ENCODE data around the gene MAGI2.
"Not testable (repeated sequence)": the region's sequence is repeated elsewhere in the genome, so short reads cannot be mapped to it uniquely, and the experiment has no call there.

MAGI2 gene

DNA sequence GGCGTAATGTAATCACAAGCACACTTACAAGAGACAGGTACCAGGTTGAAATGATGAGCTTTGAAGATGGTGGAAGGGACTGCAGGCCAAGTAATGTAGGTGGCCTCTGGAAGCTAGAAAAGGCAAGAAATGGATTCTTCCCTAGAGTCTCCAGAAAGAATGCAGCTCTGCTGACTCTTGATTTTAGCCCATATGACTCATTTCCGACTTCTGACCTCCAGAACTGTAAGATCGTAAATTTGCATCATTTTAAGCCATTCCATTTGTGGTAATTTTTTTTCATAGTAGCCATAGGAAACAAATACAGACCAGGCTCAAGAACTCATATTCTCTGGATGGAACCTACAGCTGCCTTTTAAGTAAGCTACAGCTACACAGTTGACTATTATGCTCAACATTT, 315.5 kb downstream of the MAGI2 start:
- DNase-seq = no peak

DNA sequence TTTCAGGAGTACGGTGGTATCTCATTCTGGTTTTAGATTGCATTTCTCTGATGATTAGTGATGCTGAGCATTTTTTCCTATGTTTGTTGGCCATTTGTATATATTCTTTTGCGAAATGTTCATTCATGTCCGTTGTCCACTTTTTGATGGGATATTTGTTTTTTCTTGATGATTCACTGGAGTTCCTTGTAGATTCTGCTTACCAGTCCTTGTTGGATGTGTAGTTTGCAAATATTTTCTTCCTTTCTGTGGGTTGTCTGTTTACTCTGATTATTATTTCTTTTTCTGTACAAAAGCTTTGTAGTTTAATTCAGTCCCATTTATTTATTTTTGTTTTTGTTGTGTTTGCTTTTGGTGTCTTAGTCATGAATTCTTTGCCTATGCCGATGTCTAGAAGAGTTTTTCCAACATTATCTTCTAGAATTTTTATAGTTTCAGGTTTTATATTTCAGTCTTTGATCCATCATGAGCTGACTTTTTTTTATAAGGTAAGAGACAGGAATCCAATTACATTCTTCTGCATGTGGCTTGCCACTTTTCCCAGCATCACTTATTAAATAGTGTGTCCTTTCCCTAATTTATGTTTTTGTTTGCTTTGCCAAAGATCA, 320.5 kb downstream of the MAGI2 start:
- DNase-seq = no peak

DNA sequence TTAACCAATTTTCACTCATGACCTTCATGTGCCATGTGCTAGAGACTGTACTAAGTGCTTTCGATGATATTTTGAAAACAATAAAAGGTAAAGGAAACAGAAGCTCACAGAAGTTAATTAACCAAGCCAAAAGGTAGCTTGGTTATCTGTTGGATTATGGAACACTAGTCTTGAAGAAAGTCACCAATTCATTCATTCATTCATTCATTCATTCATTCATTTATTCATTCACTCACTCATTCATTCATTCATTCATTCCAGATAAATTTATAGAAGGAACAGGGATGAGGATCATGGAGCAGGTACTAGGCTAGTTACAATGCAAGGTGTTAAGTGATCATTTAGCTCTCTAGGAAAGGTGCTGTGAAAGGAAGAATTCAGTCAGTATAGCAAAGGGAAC, 322.8 kb downstream of the MAGI2 start:
- DNase-seq = no peak

DNA sequence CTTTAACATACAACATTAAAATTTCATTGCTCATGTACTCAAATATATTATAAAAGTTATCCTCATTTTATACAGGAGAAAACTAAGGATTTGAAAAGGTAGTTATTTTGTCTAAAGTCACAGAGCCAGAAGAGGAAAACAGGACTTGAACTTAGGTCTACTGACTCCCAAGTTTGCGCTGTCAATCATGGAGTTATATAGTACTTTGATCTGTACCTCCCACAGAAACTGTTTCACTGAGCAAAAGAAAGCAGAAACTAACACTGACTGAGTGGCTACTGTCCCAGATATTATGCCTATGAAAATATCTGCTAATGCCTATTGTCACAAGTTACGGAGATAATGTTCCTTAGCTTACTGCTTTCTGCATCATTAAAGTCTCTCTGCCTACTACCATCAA, 329.1 kb downstream of the MAGI2 start:
- no peak for DNase-seq

DNA sequence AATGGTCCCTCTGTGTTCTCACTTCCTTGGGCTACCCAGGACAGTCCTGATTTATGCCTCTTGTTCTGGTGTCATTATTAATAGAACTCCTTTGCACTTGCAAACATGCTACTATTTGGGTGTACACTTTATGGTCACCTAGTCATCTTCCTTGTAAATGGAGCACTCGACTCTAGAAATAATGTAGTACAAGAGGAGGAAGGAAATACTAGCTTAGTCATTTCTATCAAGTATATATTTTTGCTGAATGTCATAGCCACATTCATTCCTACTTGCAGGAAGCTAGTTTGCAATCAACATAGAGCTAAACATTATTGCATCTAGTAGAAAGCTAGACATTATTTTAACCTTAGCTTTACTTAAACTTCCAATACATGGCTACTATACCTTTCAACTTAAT, 335.3 kb downstream of the MAGI2 start:
- no peak for DNase-seq

DNA sequence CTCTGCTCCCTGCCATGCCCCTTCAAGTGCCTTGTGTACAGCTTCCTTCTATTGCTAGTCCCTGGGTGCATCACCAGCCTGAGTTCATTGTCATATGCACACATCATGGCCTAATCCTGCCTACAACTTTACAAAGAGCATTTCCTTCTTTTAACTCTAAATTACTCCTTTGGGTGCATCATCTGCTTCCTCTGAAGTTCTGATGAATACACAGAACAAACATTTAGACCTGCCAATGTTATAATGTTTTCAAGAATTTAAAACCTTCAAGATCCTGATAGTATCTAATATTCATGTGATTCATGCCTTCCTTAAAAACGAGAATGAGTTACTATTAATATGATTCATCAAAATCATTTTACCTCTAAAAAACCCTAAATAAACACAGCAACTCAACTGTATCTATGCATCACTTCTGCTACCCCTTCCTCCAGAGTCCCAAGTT, 357.1 kb downstream of the MAGI2 start:
- no peak for DNase-seq

DNA sequence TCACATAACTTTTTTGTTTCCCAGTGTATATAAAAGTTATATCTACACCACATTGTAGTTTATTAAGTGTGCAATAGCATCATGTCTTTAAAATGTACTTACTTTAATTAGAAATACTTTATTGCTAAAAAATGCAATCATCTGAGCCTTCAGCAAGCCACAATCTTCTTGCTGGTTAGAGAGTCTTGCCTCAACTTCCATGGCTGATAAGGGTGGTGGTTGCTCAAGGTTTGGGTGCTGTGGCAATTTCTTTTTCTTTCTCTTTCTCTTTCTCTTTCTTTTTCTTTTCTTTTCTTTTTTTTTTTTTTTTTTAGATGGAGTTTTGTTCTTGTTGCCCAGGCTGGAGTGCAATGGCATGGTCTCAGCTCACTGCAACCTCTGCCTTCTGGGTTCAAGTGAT, 360.0 kb downstream of the MAGI2 start:
- DNase-seq = peak; percentile 88

DNA sequence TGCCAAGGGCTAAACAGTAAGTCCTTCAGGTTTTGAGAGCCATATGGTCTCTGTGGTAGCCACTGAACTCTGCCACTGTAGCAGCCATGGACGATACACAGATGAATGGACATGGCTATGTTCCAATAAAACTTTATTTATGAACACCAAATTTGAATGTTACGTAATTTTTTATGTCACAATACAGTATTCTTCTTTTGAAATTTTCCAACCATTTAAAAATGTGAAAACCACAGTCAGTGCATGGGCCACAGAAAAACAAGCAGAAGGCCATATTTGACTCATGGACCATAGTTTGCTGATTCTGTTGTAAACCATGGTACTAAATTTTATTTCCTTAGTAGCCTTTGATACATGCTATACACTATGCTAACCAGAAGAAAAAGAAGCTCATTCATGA, 361.8 kb downstream of the MAGI2 start:
- no peak for DNase-seq

DNA sequence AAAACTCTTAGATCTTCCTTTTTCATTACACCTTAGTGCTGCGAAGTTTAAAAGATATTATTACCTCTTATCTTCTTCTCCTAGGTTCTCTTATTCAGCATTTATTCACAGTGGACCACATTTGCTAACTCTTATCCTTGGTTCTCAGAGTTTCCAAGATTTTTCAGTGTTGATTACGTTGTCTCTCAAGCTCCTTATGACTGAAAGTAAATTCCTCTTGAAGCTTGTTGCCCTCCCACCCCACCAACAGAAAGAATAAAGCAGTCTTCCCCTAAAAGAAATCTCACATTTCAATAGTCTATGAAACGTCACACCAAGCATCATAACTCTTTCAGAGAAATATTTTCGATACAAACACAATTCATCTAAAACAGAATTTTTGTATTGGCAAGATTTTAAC, 362.5 kb downstream of the MAGI2 start:
- no peak for DNase-seq

DNA sequence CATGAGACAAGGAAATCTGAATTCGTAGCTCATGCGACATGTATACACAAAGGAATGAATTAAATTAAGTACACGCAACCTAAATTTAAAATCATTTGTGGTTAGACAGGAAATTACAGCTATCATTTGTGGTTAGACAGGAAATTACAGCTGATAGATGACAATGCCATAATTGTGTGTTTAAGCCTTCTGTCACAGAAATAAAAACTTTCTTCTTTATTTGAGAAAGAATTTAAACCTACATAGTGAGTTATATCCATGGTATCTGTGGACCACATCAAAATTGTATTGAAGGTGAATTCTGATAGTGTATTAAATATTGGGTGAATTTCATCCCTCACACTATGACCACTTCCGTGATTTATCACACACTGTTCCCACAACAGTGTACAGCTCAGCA, 362.9 kb downstream of the MAGI2 start:
- no peak for DNase-seq

DNA sequence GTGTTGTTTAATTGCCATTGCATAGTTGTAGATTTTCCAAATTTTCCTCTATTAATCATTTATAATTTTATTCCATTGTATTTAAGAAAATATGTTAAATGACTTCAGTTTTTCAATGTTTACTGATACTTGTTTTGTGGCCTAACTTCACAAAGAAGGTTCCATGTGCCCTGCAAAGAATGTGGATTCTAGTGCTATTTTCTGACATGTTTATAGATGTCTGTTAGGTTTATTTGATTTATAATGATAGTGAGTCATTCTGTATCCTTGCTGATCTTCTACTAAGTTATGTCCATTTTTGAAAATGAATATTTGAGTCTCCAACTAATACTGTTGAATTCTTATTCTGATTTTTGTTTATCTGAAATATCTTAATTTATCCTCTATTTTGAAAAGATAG, 369.0 kb downstream of the MAGI2 start:
- no peak for DNase-seq

DNA sequence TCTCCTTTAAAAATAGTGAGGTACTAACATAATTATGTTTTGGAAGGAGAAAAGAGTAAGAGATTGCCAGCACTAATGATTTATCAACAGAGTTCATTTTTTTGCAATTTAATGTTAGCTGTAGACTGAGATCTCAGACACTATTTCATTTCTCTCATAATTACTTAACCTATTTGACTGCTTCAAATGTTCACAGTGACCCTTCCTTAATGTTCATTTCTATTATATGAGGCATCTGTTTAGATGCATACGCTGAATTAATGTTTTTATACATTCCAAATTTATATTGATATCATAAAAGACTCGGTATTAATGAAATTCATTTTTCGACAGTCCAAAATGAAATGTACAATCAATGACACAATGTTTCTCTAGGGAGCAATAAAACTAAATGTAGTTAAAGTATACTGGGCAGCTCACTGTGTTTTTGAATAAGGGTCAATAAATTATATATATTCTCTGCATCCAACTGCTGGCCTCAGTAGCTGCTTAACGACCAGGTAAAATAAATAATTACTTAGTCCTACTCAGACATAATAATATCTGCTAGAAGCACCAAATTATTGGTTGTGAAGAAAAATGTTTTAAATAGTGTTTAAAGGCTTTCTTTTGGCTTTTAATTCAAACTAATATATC, 373.4 kb downstream of the MAGI2 start:
- DNase-seq = no peak

DNA sequence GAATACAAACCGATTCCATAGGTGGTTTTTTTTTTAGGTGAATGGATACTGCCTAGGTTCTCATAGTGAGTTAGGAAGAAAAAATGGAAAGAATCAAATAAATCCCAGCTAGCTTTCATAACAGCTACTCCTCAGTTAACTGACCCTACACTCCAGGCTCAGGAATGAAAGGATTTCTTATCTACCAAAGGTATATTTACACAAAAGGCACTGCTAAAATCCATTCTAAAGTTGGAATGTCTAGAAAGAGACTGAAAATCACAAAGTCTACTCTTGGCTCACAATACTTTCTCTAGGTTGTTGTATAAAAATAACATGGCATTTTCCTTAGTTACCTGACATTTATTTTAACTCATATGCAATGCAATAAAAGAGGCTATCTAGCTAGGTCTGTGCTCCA, 375.2 kb downstream of the MAGI2 start:
- DNase-seq = no peak

DNA sequence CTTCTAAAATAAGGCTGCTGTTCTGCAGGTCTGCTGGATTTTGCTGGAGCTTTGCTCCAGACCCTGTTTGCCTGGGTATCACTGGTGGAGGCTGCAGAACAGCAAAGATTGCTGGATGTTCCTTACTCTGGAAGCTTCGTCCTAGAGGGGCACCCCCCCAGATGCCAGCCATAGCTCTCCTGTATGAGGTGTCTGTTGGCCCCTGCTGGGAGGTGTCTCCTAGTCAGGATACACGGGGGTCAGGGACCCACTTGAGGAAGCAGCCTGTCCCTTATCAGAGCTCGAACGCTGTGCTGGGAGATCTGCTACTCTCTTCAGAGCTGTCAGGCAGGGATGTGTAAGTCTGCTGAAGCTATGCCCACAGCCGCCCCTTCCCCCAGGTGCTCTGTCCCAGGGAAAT, 382.3 kb downstream of the MAGI2 start:
- DNase-seq = not testable (repeated sequence)

DNA sequence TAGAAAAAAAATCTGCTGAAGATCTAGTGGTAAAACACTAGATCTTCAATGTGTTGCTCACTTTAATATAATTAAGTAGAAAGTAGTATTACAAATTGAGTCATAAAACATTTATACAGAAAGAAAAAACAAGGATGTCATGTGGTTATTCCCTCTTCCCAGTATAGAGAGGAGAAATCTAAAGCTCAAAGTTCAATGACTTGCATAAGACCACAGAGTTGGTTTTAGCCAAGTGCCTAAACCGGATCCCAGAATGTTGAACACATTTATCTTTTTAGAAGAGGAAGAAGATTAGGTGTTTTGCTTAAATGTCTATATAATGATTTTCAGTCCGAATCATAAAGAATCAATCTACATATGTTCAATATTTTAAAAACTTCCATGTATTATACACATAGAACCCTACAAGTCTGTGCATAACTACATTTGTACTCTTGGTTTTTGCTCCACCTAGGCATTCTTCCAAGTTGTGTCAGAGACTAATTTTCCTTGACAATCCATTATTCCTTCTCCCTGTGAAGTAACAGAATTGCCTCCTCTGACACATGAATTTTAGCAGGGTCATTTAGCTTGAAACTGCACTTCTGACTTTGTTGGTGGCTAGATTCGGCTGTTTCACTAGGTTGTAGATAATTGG, 389.2 kb downstream of the MAGI2 start:
- DNase-seq = no peak

DNA sequence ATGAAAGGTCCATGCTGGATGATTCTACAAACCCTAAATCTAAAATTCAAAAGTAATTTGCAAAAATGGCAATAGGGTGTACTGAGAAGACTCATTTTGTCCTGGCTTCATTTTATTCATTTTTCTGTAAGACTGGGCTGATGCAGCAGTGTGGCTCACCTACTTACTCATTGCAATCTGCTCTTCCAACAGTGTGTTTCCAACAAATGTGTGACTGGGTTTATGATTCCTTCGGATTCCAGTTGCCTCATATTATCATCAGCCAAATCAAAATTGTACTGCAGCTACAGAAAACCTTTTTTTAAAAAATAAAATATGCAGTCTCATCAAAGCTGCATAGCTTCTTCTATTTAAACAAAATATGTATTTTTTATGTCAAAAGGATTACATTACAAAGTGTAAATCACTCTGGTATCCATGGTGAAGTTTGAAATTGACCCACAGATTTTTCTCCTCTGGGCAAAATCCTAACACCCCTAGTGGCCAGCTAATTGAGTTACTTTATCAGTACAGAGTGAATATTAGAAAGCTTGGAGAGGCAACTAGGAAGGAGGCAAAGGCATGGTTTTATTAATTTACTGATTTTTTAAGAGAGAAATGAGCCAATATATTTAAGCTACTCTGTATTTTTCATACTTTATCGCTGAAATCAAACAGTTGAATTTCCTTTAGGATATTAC, 390.3 kb downstream of the MAGI2 start:
- peak; percentile 54 for DNase-seq

DNA sequence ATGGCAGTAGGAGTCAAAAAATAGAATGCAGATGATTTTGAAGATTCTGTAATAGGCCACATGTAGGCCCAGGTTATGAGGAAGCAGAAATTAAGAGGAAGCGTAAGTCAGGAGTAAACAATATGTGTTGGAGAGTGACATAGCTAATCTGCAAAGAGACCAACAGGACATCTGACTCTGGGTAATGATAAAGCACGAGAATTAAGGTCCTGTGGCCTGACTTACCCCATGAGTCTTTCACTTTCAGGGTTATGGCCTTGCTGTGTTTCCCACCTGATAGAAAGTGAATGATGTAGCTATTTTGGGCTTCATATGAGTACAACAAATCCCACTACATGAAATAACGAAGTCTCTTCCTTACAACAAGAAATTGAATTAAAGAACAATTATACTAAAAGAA, 393.0 kb downstream of the MAGI2 start:
- DNase-seq = peak; percentile 96

DNA sequence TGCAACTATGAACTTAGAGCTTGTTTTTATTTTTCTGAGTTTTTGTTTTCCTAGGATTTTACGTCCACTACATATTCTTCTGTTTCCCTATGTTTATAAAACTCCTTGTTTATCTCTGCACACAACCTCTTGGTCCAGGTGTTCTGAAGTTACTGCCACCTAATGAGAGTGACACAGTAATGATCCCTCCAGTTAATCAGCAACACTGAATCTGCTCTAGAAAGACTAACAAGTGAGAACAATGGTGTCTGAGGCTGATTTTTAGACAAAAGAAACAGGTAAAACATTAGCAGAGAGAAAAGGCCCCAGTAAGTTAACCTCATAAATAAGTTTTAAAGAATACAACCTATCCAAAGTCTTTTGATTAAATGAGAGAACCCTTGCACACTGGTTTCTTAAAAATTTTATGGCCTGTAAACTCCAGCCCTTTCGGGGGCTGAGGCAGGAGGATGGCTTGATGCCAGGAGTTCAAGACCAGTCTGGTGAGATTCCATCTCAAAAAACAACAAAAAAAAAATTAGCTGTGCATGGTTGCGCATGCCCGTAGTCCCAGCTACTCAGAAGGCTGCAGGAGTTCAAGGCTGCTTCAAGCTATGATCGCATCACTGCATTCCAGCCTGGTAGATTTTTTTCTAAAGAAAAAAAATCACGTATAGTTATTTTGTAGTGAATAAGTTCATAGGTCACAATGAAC, 397.6 kb downstream of the MAGI2 start:
- DNase-seq = no peak

DNA sequence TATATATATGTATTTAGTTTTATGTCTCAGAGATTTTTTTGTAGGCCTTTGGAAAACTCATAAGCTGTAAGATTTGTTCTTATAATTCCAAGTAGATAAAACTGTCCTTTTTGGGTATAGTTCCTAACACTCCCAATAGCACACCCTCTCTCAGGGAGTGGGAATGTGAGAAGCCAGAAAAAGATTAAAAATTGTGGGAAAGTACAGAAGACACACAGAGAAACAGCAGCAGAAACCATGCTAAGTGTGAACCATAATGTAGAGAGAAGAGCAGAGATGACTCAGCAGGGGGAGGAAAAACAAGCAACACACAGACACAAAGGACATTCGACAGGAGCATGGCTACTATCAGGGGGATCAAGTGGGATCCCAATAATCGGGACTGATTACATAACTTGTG, 401.6 kb downstream of the MAGI2 start:
- no peak for DNase-seq

DNA sequence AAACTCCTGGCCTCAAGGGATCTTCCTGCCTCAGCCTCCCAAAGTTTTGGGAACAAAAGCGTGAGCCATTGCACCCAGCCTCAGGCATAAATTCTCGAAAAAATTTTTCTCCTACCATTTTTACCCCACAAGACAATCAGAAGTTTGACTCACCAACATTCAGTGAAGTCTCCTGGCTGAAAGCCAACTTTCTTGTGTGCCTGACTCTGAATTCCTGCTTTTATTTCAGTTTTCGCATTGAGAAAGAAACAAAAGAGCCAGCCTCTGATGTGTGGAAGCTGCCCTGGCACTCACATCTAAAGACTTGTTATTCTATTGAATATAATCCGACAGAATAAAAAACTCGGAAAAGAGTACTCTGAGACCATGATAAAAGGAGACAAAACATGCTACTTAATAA, 402.9 kb downstream of the MAGI2 start:
- DNase-seq = peak; percentile 67

DNA sequence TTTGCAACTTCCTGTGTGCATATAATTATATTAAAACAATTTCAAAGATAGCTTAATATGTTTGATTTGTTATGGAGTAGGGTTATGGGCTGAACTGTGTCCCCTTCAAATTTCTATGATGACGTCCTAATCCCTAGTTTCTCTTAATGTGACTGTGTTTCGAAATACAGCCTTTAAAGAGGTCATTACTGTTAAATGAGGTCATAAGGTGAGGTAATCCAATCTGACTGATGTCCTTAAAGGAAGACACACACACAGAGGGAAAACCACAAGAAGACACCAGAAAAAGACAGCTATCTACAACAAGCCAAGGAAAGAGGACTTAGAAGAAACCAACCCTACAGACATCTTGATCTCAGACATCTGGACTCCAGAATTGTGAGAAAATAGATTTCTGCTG, 407.4 kb downstream of the MAGI2 start:
- peak; percentile 67 for DNase-seq

DNA sequence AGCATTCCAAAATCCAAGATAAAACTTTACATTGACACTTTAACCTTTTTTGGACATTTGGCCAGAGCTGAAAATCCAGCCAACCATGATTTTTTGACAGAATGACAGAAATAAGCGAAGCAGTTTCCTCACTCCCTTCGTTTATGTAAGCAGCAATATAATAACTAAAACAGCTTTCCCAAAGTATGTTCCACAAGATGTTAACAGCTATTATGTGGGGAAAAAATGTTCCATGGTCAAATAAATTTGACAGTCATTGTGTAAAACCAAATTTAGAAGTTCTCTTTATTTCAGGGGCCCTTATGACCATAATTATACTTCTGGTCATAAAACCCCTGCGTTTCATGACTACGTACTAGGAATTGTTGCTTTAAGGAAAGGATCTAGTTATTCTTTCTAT, 416.5 kb downstream of the MAGI2 start:
- no peak for DNase-seq

DNA sequence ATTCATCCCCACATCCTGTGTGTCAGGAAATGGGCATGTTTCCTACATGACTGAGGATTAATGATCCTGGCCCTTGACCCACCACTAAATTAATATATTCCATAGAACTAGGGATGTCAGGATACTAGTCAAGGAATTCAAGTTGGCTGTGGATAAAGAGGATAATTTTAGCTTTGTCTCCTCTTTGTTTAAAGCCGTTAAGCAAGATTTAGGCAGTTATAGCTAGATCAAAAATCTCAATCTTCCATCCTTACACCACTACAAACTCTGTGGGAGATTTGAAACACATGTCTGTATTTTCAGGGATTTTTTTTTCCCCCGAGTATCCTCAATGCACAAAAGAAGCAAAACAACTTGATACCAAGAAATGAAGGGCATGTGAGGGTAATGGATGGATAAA, 417.1 kb downstream of the MAGI2 start:
- DNase-seq = no peak

DNA sequence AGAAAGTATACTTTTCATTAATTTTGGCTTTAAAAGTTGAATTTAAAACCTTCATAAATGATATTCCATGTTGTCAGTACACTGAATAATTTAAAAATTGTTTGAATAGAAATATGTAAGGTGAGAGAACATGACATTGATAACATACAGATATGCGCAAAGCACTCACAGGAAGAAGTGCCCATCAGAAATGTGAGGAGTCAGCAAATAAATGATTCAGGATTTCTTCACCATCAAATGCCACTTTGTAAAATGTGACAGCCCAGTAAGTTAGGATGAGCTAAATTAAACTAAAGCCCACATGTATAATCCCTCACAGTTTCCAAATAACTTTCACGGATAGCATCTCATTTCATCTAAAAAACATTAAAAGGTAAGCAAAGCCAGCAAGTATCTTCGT, 417.6 kb downstream of the MAGI2 start:
- DNase-seq = no peak
